Loucy (cell line): ENCODE results near the gene PIGU.

Experiments
- CTCF ChIP-seq: fragments of 200-600 bp; sonication (generic); conservative IDR thresholded peaks from 2 replicates; pipeline ENCODE4 v1.5.1; 2014; ENCODE audit warnings: mild to moderate bottlenecking, antibody characterized with exemption, low read length
- EZH2phosphoT487 ChIP-seq: fragments of 200-600 bp; IDR thresholded peaks from 2 replicates; pipeline ENCODE4 v1.6.1; 2018; ENCODE audit warnings: antibody characterized with exemption, mild to moderate bottlenecking, moderate library complexity, borderline replicate concordance

- TF ChIP-seq CTCF (no peak), EZH2phosphoT487 (no peak)
Measured at GRCh38 chr20:34673412-34673811, 3.5 kb downstream of the PIGU start.
